Activated B cell treated with CpG ODN at 0.5 μM for 24 hours (primary cell): ENCODE measurements around the gene GRIN1. TPM values are rescaled to one million over a fixed set of nuclear protein-coding genes. Genes with fewer than 3 reads are reported as not detected.

Source experiments
- ATAC-seq: fragments of 200-7000 bp; cut with Tn5 transposase; one replicate; pipeline ENCODE4 v1.10.0; 2021; ENCODE audit warnings: low read depth, mild to moderate bottlenecking, moderate library complexity
- CTCF ChIA-PET: fragments of 350-600 bp; sonication (Branson Sonifier 250); formaldehyde crosslinking; loops from one replicate; lab custom pipeline; 2021; ENCODE audit warnings: antibody characterized with exemption; lab: Charles Lee
- POLR2A ChIA-PET: fragments of 350-600 bp; sonication (Branson Sonifier 250); formaldehyde crosslinking; loops from one replicate; lab custom pipeline; 2021; ENCODE audit warnings: antibody characterized with exemption; lab: Charles Lee
- DNase-seq: peaks from one replicate; pipeline ENCODE4 v3.0.0; 2022
- H3K27ac Mint-ChIP-seq: one replicate; pipeline ENCODE4 v1.8.0; 2020; ENCODE audit warnings: mixed read lengths
- H3K27me3 Mint-ChIP-seq: one replicate; pipeline ENCODE4 v1.8.0; 2021; ENCODE audit warnings: mixed read lengths
- H3K36me3 Mint-ChIP-seq: one replicate; pipeline ENCODE4 v1.8.0; 2021; ENCODE audit warnings: low read depth, mixed read lengths
- H3K4me1 Mint-ChIP-seq: one replicate; pipeline ENCODE4 v1.8.0; 2021; ENCODE audit warnings: mixed read lengths
- H3K4me3 Mint-ChIP-seq: one replicate; pipeline ENCODE4 v1.8.0; 2020; ENCODE audit warnings: mild to moderate bottlenecking, mixed read lengths
- H3K9me3 Mint-ChIP-seq: one replicate; pipeline ENCODE4 v1.8.0; 2020; ENCODE audit warnings: mixed read lengths
- intact Hi-C: fragments of 100-400 bp; cut with micrococcal nuclease; formaldehyde crosslinking; loops from one replicate; pipeline ENCODE4 v1.15.1; 2024
- total RNA-seq: library from RNA; stranded (reverse); gene quantifications from 2 replicates; pipeline ENCODE4 v1.2.3, GENCODE V29; 2022
- TF ChIP-seq, protein P1 (sequence below): fragments of 200-600 bp; IDR thresholded peaks from one replicate; pipeline ENCODE4 v1.8.0; 2022; ENCODE audit warnings: antibody characterized with exemption, mild to moderate bottlenecking

Gene GRIN1
- 0.22 TPM in 1 of 2 replicates, not detected in the other for total RNA-seq

DNA sequence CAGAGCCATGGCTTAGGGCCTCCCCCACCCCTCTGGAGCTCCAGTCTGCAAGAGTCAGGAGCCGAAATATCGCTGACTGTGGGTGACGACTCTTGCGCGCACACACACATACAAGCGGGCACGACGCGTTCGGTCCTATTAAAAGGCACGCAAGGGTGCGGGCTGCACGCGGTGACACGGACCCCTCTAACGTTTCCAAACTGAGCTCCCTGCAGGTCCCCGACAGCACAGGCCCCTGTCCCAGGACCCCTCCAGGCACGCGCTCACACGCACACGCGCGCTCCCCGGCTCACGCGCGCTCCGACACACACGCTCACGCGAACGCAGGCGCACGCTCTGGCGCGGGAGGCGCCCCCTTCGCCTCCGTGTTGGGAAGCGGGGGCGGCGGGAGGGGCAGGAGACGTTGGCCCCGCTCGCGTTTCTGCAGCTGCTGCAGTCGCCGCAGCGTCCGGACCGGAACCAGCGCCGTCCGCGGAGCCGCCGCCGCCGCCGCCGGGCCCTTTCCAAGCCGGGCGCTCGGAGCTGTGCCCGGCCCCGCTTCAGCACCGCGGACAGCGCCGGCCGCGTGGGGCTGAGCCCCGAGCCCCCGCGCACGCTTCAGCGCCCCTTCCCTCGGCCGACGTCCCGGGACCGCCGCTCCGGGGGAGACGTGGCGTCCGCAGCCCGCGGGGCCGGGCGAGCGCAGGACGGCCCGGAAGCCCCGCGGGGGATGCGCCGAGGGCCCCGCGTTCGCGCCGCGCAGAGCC, at the start of gene GRIN1:
GRIN1 (plus strand) TSS at position 433 of the 746 bp plus-strand sequence. CDS start 333 bp downstream, outside the sequence.
- peak; percentile 56 for ATAC-seq
- CTCF ChIA-PET: interaction anchor here (1.0 kb wide), 1 partner anchor 92 kb away, joined by 3 read pairs; no protein-coding TSS in a partner anchor
- no peaks in the 10 kb centered on the region for H3K9me3 Mint-ChIP-seq
- no peaks in the 10 kb centered on the region for H3K36me3 Mint-ChIP-seq
- POLR2A ChIA-PET: interaction anchor here (0.6 to 1.5 kb wide), 5 partner anchors 9 to 102 kb away, joined by 3 to 13 read pairs (median 3); no protein-coding TSS in a partner anchor
- H3K27me3 Mint-ChIP-seq: peaks cover 56% of the 10 kb centered on the region
- DNase-seq: no peak
- intact Hi-C loops: no loop called here
- TF ChIP-seq, protein P1, sequence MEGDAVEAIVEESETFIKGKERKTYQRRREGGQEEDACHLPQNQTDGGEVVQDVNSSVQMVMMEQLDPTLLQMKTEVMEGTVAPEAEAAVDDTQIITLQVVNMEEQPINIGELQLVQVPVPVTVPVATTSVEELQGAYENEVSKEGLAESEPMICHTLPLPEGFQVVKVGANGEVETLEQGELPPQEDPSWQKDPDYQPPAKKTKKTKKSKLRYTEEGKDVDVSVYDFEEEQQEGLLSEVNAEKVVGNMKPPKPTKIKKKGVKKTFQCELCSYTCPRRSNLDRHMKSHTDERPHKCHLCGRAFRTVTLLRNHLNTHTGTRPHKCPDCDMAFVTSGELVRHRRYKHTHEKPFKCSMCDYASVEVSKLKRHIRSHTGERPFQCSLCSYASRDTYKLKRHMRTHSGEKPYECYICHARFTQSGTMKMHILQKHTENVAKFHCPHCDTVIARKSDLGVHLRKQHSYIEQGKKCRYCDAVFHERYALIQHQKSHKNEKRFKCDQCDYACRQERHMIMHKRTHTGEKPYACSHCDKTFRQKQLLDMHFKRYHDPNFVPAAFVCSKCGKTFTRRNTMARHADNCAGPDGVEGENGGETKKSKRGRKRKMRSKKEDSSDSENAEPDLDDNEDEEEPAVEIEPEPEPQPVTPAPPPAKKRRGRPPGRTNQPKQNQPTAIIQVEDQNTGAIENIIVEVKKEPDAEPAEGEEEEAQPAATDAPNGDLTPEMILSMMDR: no peak
- H3K4me1 Mint-ChIP-seq: peaks cover 3% of the 10 kb centered on the region
- no peak within 1 kb of the TSS for H3K27ac Mint-ChIP-seq
- no peak within 1 kb of the TSS for H3K4me3 Mint-ChIP-seq

DNA sequence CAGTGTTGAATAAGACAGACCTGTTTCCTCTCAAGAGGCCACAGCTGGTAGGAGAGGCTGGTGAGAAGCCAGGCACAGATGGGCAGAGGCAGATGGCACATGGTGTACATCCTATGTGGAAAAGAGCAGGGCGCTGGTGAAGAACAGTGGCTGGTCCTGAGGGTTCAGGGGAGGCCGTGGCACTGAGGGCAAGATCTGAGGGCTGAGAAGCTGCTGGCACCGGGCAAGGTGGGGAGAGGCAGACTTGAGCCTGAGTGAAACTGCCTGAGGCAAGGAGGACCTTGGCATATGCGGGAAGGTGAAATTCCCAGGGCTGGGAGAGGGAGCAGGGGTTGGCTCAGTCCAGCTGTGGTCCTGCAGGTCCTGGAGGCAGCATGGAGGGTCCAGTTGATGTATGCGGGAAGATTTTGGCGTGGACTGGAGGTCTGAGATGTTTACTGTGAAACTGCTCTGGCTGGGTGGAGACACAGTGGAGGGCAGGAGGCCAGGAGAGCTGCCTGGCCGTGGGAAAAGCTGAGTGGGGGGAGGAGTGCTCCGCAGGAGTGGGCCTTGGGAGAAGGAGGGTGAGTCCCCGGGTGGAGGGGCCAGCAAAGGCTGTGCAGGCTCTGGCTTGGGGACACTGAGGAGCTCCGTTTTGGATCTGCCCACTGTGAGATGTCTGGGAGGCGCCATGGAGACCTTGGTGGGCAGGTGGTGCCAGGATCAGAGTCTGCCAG, 49.6 kb upstream of the GRIN1 start:
- no peak for ATAC-seq
- ChIA-PET POLR2A (interaction anchor here (0.9 to 2.0 kb wide), 2 partner anchors 134 to 187 kb away, joined by 3 to 4 read pairs; no protein-coding TSS in a partner anchor), CTCF (interaction anchor here (1.2 to 1.3 kb wide), 2 partner anchors 21 to 60 kb away, joined by 3 read pairs; no protein-coding TSS in a partner anchor)
- peaks cover 30% of the 10 kb centered on the region for H3K4me1 Mint-ChIP-seq
- intact Hi-C loops: loop anchor here (5.0 kb wide), 1 partner anchor 463 kb away; the partner anchor contains the start of genes MRPL41 and PNPLA7
- H3K27ac Mint-ChIP-seq: peak overlapping the region; percentile 19
- DNase-seq: no peak
- no peaks in the 10 kb centered on the region for H3K27me3 Mint-ChIP-seq
- H3K9me3 Mint-ChIP-seq: no peaks in the 10 kb centered on the region
- TF ChIP-seq, protein P1: no peak
- H3K4me3 Mint-ChIP-seq: no peak overlapping the region
- H3K36me3 Mint-ChIP-seq: peaks cover 33% of the 10 kb centered on the region

DNA sequence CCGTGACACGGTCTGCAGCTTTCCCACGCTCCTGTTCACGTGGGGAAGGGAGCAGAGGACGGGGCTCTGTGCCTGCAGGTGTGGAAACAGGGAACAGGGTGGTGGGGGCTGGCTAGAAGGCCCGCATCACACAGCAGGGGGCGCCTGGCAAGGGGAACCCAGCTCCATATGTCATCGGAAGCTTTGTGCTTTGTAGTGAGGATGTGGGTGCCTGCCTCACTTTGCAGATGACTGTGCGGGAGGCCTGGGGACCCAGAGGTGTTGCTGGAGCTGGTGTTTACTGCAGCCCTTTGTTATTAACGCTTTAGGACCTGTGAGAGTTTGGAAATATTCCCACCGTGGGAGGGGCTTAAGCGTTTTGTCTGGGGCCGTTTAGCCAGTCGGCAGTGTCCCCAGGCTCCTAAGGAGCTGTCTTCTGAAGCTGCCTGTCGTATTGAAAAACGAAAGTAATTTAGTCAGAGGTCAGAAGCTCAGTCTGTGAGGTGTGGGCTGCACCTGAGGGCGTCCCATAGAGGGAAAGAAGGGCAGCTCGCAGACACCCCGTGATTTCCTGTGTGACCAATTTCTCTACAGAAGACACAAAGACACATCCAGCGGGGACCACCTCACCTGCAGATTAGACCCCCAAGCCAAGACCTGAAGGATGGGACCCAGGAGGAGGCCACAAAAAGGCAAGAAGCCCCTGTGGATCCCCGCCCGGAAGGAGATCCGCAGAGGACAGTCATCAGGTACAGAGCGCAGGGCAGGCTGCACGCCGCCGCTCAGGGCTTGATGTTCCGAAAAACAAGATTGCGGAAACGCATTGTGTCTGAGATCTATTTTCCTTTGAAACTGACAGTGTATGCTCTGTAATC, 43.1 kb upstream of the GRIN1 start:
- TF ChIP-seq, protein P1: no peak
- peak; percentile 49 for DNase-seq
- intact Hi-C loops: loop anchor here (1.0 kb wide), 2 partner anchors 9 to 18 kb away; partner anchors contain the start of gene DPP7
- H3K27me3 Mint-ChIP-seq: no peaks in the 10 kb centered on the region
- peak overlapping the region; percentile 60 for H3K4me3 Mint-ChIP-seq
- POLR2A ChIA-PET: interaction anchor here (0.5 to 1.3 kb wide), 7 partner anchors 9 to 384 kb away, joined by 3 to 12 read pairs (median 4); partner anchors contain the start of genes DPP7, MAN1B1, TPRN and TUBB4B
- ATAC-seq: peak; percentile 97
- H3K36me3 Mint-ChIP-seq: peaks cover 46% of the 10 kb centered on the region
- peaks cover 7% of the 10 kb centered on the region for H3K4me1 Mint-ChIP-seq
- H3K27ac Mint-ChIP-seq: peak overlapping the region; percentile 83
- H3K9me3 Mint-ChIP-seq: no peaks in the 10 kb centered on the region
- CTCF ChIA-PET: interaction anchor here (0.6 to 1.7 kb wide), 13 partner anchors 9 to 161 kb away, joined by 3 to 10 read pairs (median 5); partner anchors contain the start of genes DPP7, MAN1B1, NPDC1 and RNF224

DNA sequence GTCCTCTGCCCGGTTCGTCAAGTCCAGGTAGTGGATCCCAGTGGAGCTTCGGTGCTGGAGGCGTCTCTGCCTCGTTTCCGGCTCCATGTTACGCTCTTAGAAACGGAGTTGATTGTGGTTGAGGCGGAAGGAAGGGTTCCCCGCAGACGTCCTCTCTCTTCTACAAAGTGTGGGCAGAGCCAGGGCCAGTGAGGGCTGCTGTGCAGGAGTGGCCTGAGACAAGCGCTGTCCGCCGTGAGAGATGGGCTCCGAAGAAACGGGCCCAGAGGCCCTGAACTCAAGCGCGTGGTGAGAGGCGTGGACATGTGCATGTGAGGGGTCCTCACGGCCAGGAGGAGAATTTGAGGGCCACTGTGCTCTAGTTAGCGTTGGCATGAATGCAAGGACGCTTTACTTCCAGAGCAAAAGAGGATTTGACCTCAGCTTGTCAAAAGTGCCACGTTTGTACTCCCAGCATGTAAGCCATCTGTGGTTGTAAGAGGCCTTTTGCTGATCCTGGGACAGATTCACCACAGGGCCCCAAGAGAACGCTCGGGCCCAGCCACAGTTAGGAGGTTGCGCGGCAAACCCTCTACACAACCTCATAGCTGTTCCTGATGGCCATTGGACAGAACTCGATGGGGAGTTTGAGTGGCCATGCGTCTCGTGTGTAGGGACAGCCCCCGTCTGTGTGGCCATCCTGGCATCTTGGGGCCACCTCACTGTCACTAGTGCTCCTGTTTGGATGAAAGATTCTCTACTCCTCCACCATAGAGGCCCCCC, 42.0 kb upstream of the GRIN1 start:
- POLR2A ChIA-PET: interaction anchor here (1.5 kb wide), 1 partner anchor 126 kb away, joined by 4 read pairs; the partner anchor contains the start of gene RNF208
- TF ChIP-seq, protein P1: no peak
- CTCF ChIA-PET: interaction anchor here (1.0 to 1.7 kb wide), 2 partner anchors 130 to 138 kb away, joined by 3 to 7 read pairs; partner anchors contain the start of gene RNF224
- peaks cover 46% of the 10 kb centered on the region for H3K36me3 Mint-ChIP-seq
- intact Hi-C loops: no loop called here
- no peak overlapping the region for H3K27ac Mint-ChIP-seq
- no peaks in the 10 kb centered on the region for H3K9me3 Mint-ChIP-seq
- H3K4me3 Mint-ChIP-seq: no peak overlapping the region
- ATAC-seq: no peak
- peaks cover 7% of the 10 kb centered on the region for H3K4me1 Mint-ChIP-seq
- no peaks in the 10 kb centered on the region for H3K27me3 Mint-ChIP-seq
- DNase-seq: no peak
